Upper lobe of left lung (tissue), 6 donors: ENCODE results near the gene KLC3. TPM values are rescaled to one million over a fixed set of nuclear protein-coding genes. Genes with fewer than 3 reads are reported as not detected.

Experiments
- ATAC-seq, 2 donors: fragments of 200-7000 bp; cut with Tn5 transposase; one replicate each; pipeline ENCODE4 v1.9.1; 2022; ENCODE audit warnings: mild to moderate bottlenecking in 2 of 2, moderate library complexity in 2 of 2; ENCODE audit not compliant: low FRiP score in 2 of 2
- DNase-seq, 2 donors: peaks; one replicate each; pipeline ENCODE4 v3.0.0-alpha.2; 2019 to 2020
- H3K27ac ChIP-seq, 4 donors: fragments of 200-600 bp; sonication (generic); one replicate each; pipeline ENCODE4 v1.5.1; 2016 to 2019
- H3K27me3 ChIP-seq, 4 donors: fragments of 200-600 bp; sonication (generic); one replicate each; pipeline ENCODE4 v1.5.1; 2017 to 2019
- H3K36me3 ChIP-seq, 4 donors: fragments of 200-600 bp; sonication (generic); one replicate each; pipeline ENCODE4 v1.5.1; 2016 to 2019
- H3K4me1 ChIP-seq, 4 donors: fragments of 200-600 bp; sonication (generic); one replicate each; pipeline ENCODE4 v1.5.1; 2018 to 2019
- H3K4me3 ChIP-seq, 4 donors: fragments of 200-600 bp; sonication (generic); one replicate each; pipeline ENCODE4 v1.5.1; 2017 to 2019; ENCODE audit warnings: mild to moderate bottlenecking in 2 of 4, moderate library complexity in 1 of 4
- H3K9me3 ChIP-seq, 4 donors: fragments of 200-600 bp; sonication (generic); one replicate each; pipeline ENCODE4 v1.5.1; 2018 to 2019
- CTCF ChIP-seq, 6 experiments: fragments of 450-650 bp in 4 of 6; fragments of 200-600 bp in 2 of 6; sonication (generic) in 2 of 6; IDR thresholded peaks; one replicate each; pipeline ENCODE4 v1.5.1; 2016 to 2019; ENCODE audit warnings: antibody characterized with exemption in 6 of 6
- EP300 ChIP-seq, 4 donors: sonication (generic); formaldehyde crosslinking; IDR thresholded peaks; one replicate each; pipeline ENCODE4 v1.5.1; 2017; ENCODE audit warnings: antibody characterized with exemption in 4 of 4, control low read depth in 2 of 4
- POLR2A ChIP-seq, 4 donors: fragments of 450-650 bp; IDR thresholded peaks; one replicate each; pipeline ENCODE4 v1.5.1; 2016 to 2017; ENCODE audit warnings: antibody characterized with exemption in 4 of 4, mild to moderate bottlenecking in 2 of 4
- POLR2AphosphoS5 ChIP-seq, 2 donors: sonication (generic); formaldehyde crosslinking; IDR thresholded peaks; one replicate each; pipeline ENCODE4 v1.5.1; 2017; ENCODE audit warnings: antibody characterized with exemption in 2 of 2
- WGBS, 2 donors: methylation state at CpG; one replicate each; pipeline ENCODE4 v1.1.5; 2017 to 2018; 5-methylcytosine and 5-hydroxymethylcytosine counted together
- total RNA-seq, 6 donors: library from RNA; depleted of rRNA in 4 of 6; stranded (reverse); fragments of >200 nt in 4 of 6; gene quantifications; one replicate each; pipeline versions ENCODE4 v1.1.0 to v1.2.1, GENCODE V29; 2016 to 2021
- donor health status: DM: no; HTN: no; CAD: no; lungs with moderate emphysema.
- donor health status: DM: no; HTN: yes; CAD: no; lungs with severe emphysema.

The KLC3 gene
- total RNA-seq, 6 donors from 2014 or later = 2.4 to 9.5 (median 3.9) TPM

- DNase-seq (no peak), ATAC-seq (no peak)
- no peaks in the 10 kb centered on the region for H3K27me3 ChIP-seq
- no peaks in the 10 kb centered on the region for H3K4me1 ChIP-seq
- H3K36me3 ChIP-seq = peaks cover 0 to 16% (median 9%) of the 10 kb centered on the region in 4 donors
- 94 to 96% methylated on average over 12 of the region's 12 CpGs for WGBS, 2 donors
- no peak for TF ChIP-seq EP300 (IDR thresholded peaks at IDR 0.05)
- no peak for TF ChIP-seq POLR2A (IDR thresholded peaks at IDR 0.05)
- no peak for TF ChIP-seq POLR2AphosphoS5 (IDR thresholded peaks at IDR 0.05)
- TF ChIP-seq CTCF (IDR thresholded peaks at IDR 0.05) = no peak
- no peak overlapping the region for H3K27ac ChIP-seq
- H3K4me3 ChIP-seq = no peak overlapping the region
- no peaks in the 10 kb centered on the region for H3K9me3 ChIP-seq
Measured at GRCh38 chr19:45303269-45304060, 37.1 kb upstream of the KLC3 start.

DNA sequence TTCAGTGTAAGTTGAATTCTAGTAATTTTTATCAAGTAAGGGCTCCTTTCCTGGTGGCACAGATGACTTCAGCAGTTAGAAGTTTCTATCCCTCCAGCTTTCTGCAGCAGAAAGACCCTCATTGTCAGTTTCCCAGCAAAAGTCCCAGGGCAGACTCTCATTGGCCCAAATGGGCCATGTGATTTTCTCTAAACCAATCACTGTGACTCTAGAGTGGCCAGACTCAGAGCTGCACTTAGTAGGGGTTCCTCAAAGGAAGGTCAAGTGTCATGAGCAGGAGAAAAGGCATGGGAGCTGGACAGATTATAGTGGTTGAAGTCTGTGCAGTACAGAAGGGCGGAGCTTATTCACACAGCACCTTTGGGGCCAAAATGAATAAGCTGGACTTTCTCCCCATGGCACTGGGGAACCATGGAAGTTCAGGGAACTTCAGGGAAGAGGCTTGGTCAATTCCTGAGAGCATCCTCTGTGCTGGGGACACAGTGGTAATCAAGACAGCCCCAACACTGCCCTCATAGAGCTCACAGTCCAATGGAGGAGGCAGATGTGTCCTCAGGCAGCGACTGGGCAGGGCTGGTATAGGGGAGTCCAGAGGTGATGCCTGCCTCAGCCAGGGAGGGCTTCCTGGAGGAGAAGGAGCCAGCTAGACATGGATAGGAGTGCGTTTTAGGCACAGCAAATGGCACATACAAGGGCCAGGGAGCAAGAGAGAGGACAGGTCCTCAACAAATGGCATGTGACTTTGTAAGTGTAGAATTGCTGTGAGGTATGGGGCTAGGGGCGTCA, 36.2 kb upstream of the KLC3 start:
- Histone ChIP-seq H3K9me3 (no peaks in the 10 kb centered on the region), H3K27me3 (no peaks in the 10 kb centered on the region), H3K27ac (no peak overlapping the region), H3K4me3 (no peak overlapping the region), H3K36me3 (peaks cover 0 to 13% (median 9%) of the 10 kb centered on the region in 4 donors), H3K4me1 (no peaks in the 10 kb centered on the region)
- DNase-seq (no peak), ATAC-seq (no peak)
- WGBS, 2 donors = 59 to 71% methylated on average over 3 to 4 of the region's 4 CpGs
- TF ChIP-seq CTCF (IDR thresholded peaks at IDR 0.05) (no peak), POLR2AphosphoS5 (IDR thresholded peaks at IDR 0.05) (no peak), EP300 (IDR thresholded peaks at IDR 0.05) (no peak)

DNA sequence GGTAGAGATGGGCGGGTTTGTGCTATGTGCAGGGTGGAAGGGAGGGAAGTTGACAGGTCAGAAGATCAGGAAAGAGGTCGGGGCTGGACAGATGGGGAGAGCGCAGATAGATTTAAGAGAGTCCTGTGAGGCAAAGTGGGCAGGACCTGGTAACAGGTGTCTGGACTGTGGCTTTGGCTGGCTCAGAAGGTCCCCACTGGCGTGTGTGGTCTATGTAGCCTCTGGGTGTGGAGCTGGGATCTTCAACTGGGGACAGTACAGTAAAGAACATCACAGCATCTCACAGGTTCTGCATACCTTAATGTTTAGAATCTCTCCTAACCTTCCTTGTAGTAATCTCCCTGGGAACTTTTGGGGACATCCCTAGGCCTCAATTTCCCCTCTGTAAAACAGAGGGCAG, 35.5 kb upstream of the KLC3 start:
- no peak for DNase-seq

GRCh38 chr19:45305421-45305820, 35.1 kb upstream of the KLC3 start:
- no peaks in the 10 kb centered on the region for H3K27me3 ChIP-seq
- no peak overlapping the region for H3K4me3 ChIP-seq
- no peaks in the 10 kb centered on the region for H3K9me3 ChIP-seq
- no peak overlapping the region for H3K27ac ChIP-seq
- no peaks in the 10 kb centered on the region for H3K4me1 ChIP-seq
- no peak for TF ChIP-seq POLR2A (IDR thresholded peaks at IDR 0.05)
- TF ChIP-seq CTCF (IDR thresholded peaks at IDR 0.05) = no peak
- no peak for TF ChIP-seq POLR2AphosphoS5 (IDR thresholded peaks at IDR 0.05)
- no peak for TF ChIP-seq EP300 (IDR thresholded peaks at IDR 0.05)
- H3K36me3 ChIP-seq = peaks cover 0 to 6% (median 5%) of the 10 kb centered on the region in 4 donors
- ATAC-seq (no peak), DNase-seq (no peak)
- WGBS, 2 donors = 18 to 26% methylated on average over 5 of the region's 5 CpGs

More for the DNA sequence above, 35.5 kb upstream of the KLC3 start:
- H3K4me1 ChIP-seq = no peaks in the 10 kb centered on the region
- no peak overlapping the region for H3K4me3 ChIP-seq
- 42 to 61% methylated on average over 2 to 4 of the region's 4 CpGs for WGBS, 2 donors
- no peak overlapping the region for H3K27ac ChIP-seq
- H3K9me3 ChIP-seq = no peaks in the 10 kb centered on the region
- H3K36me3 ChIP-seq = peaks cover 0 to 7% (median 6%) of the 10 kb centered on the region in 4 donors
- TF ChIP-seq CTCF (IDR thresholded peaks at IDR 0.05) = no peak
- TF ChIP-seq POLR2A (IDR thresholded peaks at IDR 0.05) = no peak
- no peak for TF ChIP-seq POLR2AphosphoS5 (IDR thresholded peaks at IDR 0.05)
- TF ChIP-seq EP300 (IDR thresholded peaks at IDR 0.05) = no peak
- no peaks in the 10 kb centered on the region for H3K27me3 ChIP-seq
- ATAC-seq = no peak
